SK-N-SH (cell line): ENCODE measurements around the gene MTMR12. TPM values are rescaled to one million over a fixed set of nuclear protein-coding genes. Genes with fewer than 3 reads are reported as not detected.
"Not testable (repeated sequence)": the region's sequence is repeated elsewhere in the genome, so short reads cannot be mapped to it uniquely, and the experiment has no call there.

Experiments used
- CTCF ChIA-PET: fragments of 300-600, 350-600 bp; formaldehyde crosslinking; extraction: SDS; loops from one replicate; lab custom pipeline; 2021; lab: Yijun Ruan, JAX
- POLR2A ChIA-PET: fragments of 350-600 bp; sonication (Branson Sonifier 250); formaldehyde crosslinking; extraction: SDS; loops from one replicate; lab custom pipeline; 2020; ENCODE audit warnings: antibody characterized with exemption, inconsistent platforms; lab: Yijun Ruan, JAX
- DNase-seq: peaks from one replicate; pipeline ENCODE4 v3.0.0; 2012
- H2AFZ ChIP-seq: fragments of 200-600 bp; sonication (generic); 2 replicates; pipeline ENCODE4 v1.8.1; 2016; ENCODE audit warnings: antibody characterized with exemption, mild to moderate bottlenecking, low read depth
- H3F3A ChIP-seq: fragments of 200-600 bp; sonication (generic); replicated peaks from 2 replicates; pipeline ENCODE3; 2016; ENCODE audit warnings: antibody characterized with exemption, mild to moderate bottlenecking; ENCODE audit not compliant: insufficient read depth
- H3K27ac ChIP-seq, 2 experiments: fragments of 200-500 bp in 1 of 2; fragments of 200-600 bp in 1 of 2; sonication (Bioruptor generic) in 1 of 2; sonication (generic), shearing (Covaris generic) in 1 of 2; 2 replicates each; pipeline versions ENCODE4 v1.5.1 to v1.6.1; 2014 to 2016; ENCODE audit warnings: low read depth in 2 of 2, inconsistent platforms in 1 of 2, low read length in 1 of 2, mild to moderate bottlenecking in 1 of 2, mixed read lengths in 1 of 2
- H3K27me3 ChIP-seq: fragments of 200-600 bp; sonication (generic), shearing (Covaris generic); 2 replicates; pipeline ENCODE4 v1.6.1; 2016; ENCODE audit warnings: mixed run types; ENCODE audit not compliant: insufficient read depth
- H3K36me3 ChIP-seq, 2 experiments: fragments of 200-500 bp in 1 of 2; fragments of 200-600 bp in 1 of 2; sonication (Bioruptor generic) in 1 of 2; sonication (generic) in 1 of 2; replicated peaks in 1 of 2; 2 replicates each; pipeline versions ENCODE3 to v1.5.1; 2014 to 2016; ENCODE audit warnings: low read length in 1 of 2, mild to moderate bottlenecking in 1 of 2; ENCODE audit not compliant: insufficient read depth in 2 of 2, control insufficient read depth in 1 of 2
- H3K4me1 ChIP-seq, 2 experiments: fragments of 200-500 bp in 1 of 2; fragments of 200-600 bp in 1 of 2; sonication (Bioruptor generic) in 1 of 2; sonication (generic), shearing (Covaris generic) in 1 of 2; 2 replicates each; pipeline versions ENCODE4 v1.5.1 to v1.6.1; 2014 to 2016; ENCODE audit warnings: low read depth in 1 of 2, low read length in 1 of 2, mixed run types in 1 of 2; ENCODE audit not compliant: insufficient read depth in 2 of 2, control insufficient read depth in 1 of 2
- H3K4me2 ChIP-seq: fragments of 200-600 bp; sonication (generic), shearing (Covaris generic); 2 replicates; pipeline ENCODE4 v1.6.1; 2017; ENCODE audit warnings: mixed run types
- H3K4me3 ChIP-seq, 2 experiments: fragments of 200-500 bp in 1 of 2; fragments of 200-600 bp in 1 of 2; sonication (Bioruptor generic) in 1 of 2; sonication (generic), shearing (Covaris generic) in 1 of 2; 2 replicates each; pipeline versions ENCODE4 v1.5.1 to v1.8.1; 2014 to 2016; ENCODE audit warnings: low read depth in 2 of 2, inconsistent platforms in 1 of 2, low read length in 1 of 2, mild to moderate bottlenecking in 1 of 2, mixed read lengths in 1 of 2, moderate library complexity in 1 of 2
- H3K79me2 ChIP-seq: fragments of 200-600 bp; sonication (generic); 2 replicates; pipeline ENCODE4 v1.8.1; 2017; ENCODE audit warnings: mild to moderate bottlenecking; ENCODE audit not compliant: insufficient read depth
- H3K9ac ChIP-seq: fragments of 200-600 bp; sonication (generic); 2 replicates; pipeline ENCODE4 v1.6.1; 2017; ENCODE audit warnings: mixed run types
- H3K9me2 ChIP-seq: fragments of 200-600 bp; sonication (generic); 2 replicates; pipeline ENCODE4 v1.6.1; 2017; ENCODE audit warnings: mixed run types
- H3K9me3 ChIP-seq: fragments of 200-600 bp; sonication (generic); 2 replicates; pipeline ENCODE4 v1.6.1; 2017; ENCODE audit warnings: mixed run types, mild to moderate bottlenecking, moderate library complexity
- H4K20me1 ChIP-seq: fragments of 200-600 bp; sonication (generic); 2 replicates; pipeline ENCODE4 v1.6.1; 2017; ENCODE audit warnings: mild to moderate bottlenecking, mixed run types; ENCODE audit not compliant: insufficient read depth
- CHD2 ChIP-seq: fragments of 150-350 bp; IDR thresholded peaks from 2 replicates; pipeline ENCODE4 v1.6.1; 2018; ENCODE audit warnings: low read length; ENCODE audit not compliant: partially characterized antibody
- FOSL2 ChIP-seq: IDR thresholded peaks from 2 replicates; pipeline ENCODE4 v1.4.0; 2012; ENCODE audit warnings: low read depth, mild to moderate bottlenecking, moderate library complexity, borderline replicate concordance
- GATA2 ChIP-seq: sonication (generic); formaldehyde crosslinking; IDR thresholded peaks from 2 replicates; pipeline ENCODE4 v1.5.0; 2020; ENCODE audit warnings: mild to moderate bottlenecking, missing genetic modification reagents
- NFIC ChIP-seq: IDR thresholded peaks from 2 replicates; pipeline ENCODE4 v1.4.0; 2012; ENCODE audit warnings: borderline replicate concordance
- NRF1 ChIP-seq: IDR thresholded peaks from 2 replicates; pipeline ENCODE4 v1.6.1; 2012; ENCODE audit warnings: low read depth, mild to moderate bottlenecking, low read length
- RCOR1 ChIP-seq: fragments of 150-350 bp; IDR thresholded peaks from 2 replicates; pipeline ENCODE4 v1.6.1; 2017; ENCODE audit warnings: antibody characterized with exemption, low read length
- SMC3 ChIP-seq: IDR thresholded peaks from 2 replicates; pipeline ENCODE4 v1.6.1; 2012; ENCODE audit warnings: low read depth, low read length, improper control_type of control experiment
- TEAD4 ChIP-seq: IDR thresholded peaks from 2 replicates; pipeline ENCODE4 v1.4.0; 2012; ENCODE audit warnings: mild to moderate bottlenecking, borderline replicate concordance; ENCODE audit not compliant: insufficient read depth
- USF1 ChIP-seq: IDR thresholded peaks from 2 replicates; pipeline ENCODE4 v1.4.0; 2012; ENCODE audit warnings: low read depth, borderline replicate concordance
- WGBS: methylation state at CpG from one replicate; pipeline ENCODE4 v1.1.6; 2017; ENCODE audit warnings: low lambda C conversion rate; 5-methylcytosine and 5-hydroxymethylcytosine counted together
- polyA plus RNA-seq, 3 experiments: library from polyadenylated mRNA; depleted of rRNA; stranded (reverse); fragments of >200 nt; gene quantifications; 2 replicates each; pipeline ENCODE4 v1.2.3, GENCODE V29; 2012

MTMR12 gene
- polyA plus RNA-seq, 1 of the 3 experiments (the other 2 are of a cell fraction): 10.9 TPM

GRCh38 chr5:32297181-32298058 lies 15.3 kb downstream of the MTMR12 start:
- no peak overlapping the region for H3K4me2 ChIP-seq
- no peaks in the 10 kb centered on the region for H3K27me3 ChIP-seq
- POLR2A ChIA-PET: no interaction called here
- 98% methylated on average over 2 of the region's 2 CpGs for WGBS
- H3K9me2 ChIP-seq: no peaks in the 10 kb centered on the region
- 0 out of 2 replicates have a peak, but pooled peaks cover 6% of the 10 kb centered on the region for H4K20me1 ChIP-seq
- H3K36me3 ChIP-seq: peaks cover 4 to 21% of the 10 kb centered on the region in 2 experiments
- H3K9ac ChIP-seq: no peak overlapping the region
- no peaks in the 10 kb centered on the region for H3F3A ChIP-seq
- TF ChIP-seq SMC3 (no peak), USF1 (no peak), RCOR1 (no peak), GATA2 (no peak), CHD2 (no peak), NFIC (no peak), NRF1 (no peak), FOSL2 (no peak), TEAD4 (no peak)
- TF ChIP-seq, all 33 proteins: peak for 0
- CTCF ChIA-PET: interaction anchor here (0.7 to 1.2 kb wide), 3 partner anchors 8 to 65 kb away, joined by 3 to 4 read pairs (median 3); no protein-coding TSS in a partner anchor
- no peak for DNase-seq
- no peak overlapping the region for H2AFZ ChIP-seq
- peaks cover 45% of the 10 kb centered on the region; the same call in 1 of the 2 replicates for H3K79me2 ChIP-seq
- H3K4me3 ChIP-seq: no peak overlapping the region
- no peak overlapping the region for H3K27ac ChIP-seq
- H3K4me1 ChIP-seq: no peaks in the 10 kb centered on the region
- no peaks in the 10 kb centered on the region for H3K9me3 ChIP-seq

- peaks cover 38% of the 10 kb centered on the region; the same call in 1 of the 2 replicates for H3K79me2 ChIP-seq
Measured at GRCh38 chr5:32295966-32296772, 16.6 kb downstream of the MTMR12 start.

More at GRCh38 chr5:32295966-32296772, 16.6 kb downstream of the MTMR12 start:
- H3K27me3 ChIP-seq, H2AFZ ChIP-seq, H4K20me1 ChIP-seq, H3K9ac ChIP-seq, DNase-seq, H3K4me3 ChIP-seq, H3K4me1 ChIP-seq, POLR2A ChIA-PET, H3F3A ChIP-seq, H3K27ac ChIP-seq, CTCF ChIA-PET, H3K9me2 ChIP-seq, H3K4me2 ChIP-seq, H3K9me3 ChIP-seq: not testable (repeated sequence)
- WGBS: over 99% methylated on average over 9 of the region's 9 CpGs
- peaks cover 4 to 21% of the 10 kb centered on the region in 2 experiments for H3K36me3 ChIP-seq
